Measurements from ENCODE around the gene FBXW9.

The FBXW9 gene

GRCh38 chr19:12720296-12720695, 23.9 kb upstream of the FBXW9 start:
- no peaks in the 10 kb centered on the region for H3K9me3 ChIP-seq (ENCODE audit: control insufficient read depth, insufficient read depth, low read depth, low read length)
- H3K36me3 ChIP-seq (ENCODE audit: control insufficient read depth in 2 of 2, insufficient read depth in 1 of 2, low read length in 2 of 2): peaks cover 28 to 53% of the 10 kb centered on the region in 2 experiments
- CTCF ChIA-PET: interaction anchor here (0.6 to 1.4 kb wide), 8 partner anchors 28 to 78 kb away, joined by 3 to 5 read pairs (median 4); no protein-coding TSS in a partner anchor
- no peak for TF ChIP-seq ZNF664 (tag by site-specific recombination; IDR thresholded peaks at IDR 0.05)
- peak; percentile 92 for TF ChIP-seq ZNF121 (tag by site-specific recombination; IDR thresholded peaks at IDR 0.05)
- TF ChIP-seq IKZF3 (tag by site-specific recombination; IDR thresholded peaks at IDR 0.05): no peak
- POLR2A ChIA-PET: interaction anchor here (0.5 to 5.1 kb wide), 2 partner anchors 11 to 15 kb away, joined by 5 to 89 read pairs; partner anchors contain the start of genes GET3 and TRIR
- H3K4me1 ChIP-seq (ENCODE audit: control insufficient read depth, insufficient read depth, low read length): no peaks in the 10 kb centered on the region
- H3K4me3 ChIP-seq (ENCODE audit: low read depth, low read length): peak overlapping the region; percentile 79
- peak overlapping the region; percentile 97 for H3K27ac ChIP-seq (ENCODE audit: extremely low read depth, low read depth, low read length)

- Histone ChIP-seq H3K36me3 (ENCODE audit: control insufficient read depth in 2 of 2, insufficient read depth in 1 of 2, low read length in 2 of 2) (peaks cover 49 to 93% of the 10 kb centered on the region in 2 experiments), H3K4me1 (ENCODE audit: control insufficient read depth, insufficient read depth, low read length) (no peaks in the 10 kb centered on the region), H3K27ac (ENCODE audit: extremely low read depth, low read depth, low read length) (no peak overlapping the region), H3K9me3 (ENCODE audit: control insufficient read depth, insufficient read depth, low read depth, low read length) (no peaks in the 10 kb centered on the region), H3K4me3 (ENCODE audit: low read depth, low read length) (no peak overlapping the region)
- ChIA-PET POLR2A (no interaction called here), CTCF (interaction anchor here (0.8 to 3.4 kb wide), 7 partner anchors 18 to 84 kb away, joined by 3 to 15 read pairs (median 5); no protein-coding TSS in a partner anchor)
- peak; percentile 93 for TF ChIP-seq ZNF121 (tag by site-specific recombination; IDR thresholded peaks at IDR 0.05)
- no peak for TF ChIP-seq ZNF391 (tag by site-specific recombination; IDR thresholded peaks at IDR 0.05; ENCODE audit: borderline replicate concordance, low read depth)
- no peak for TF ChIP-seq ZNF433 (tag by site-specific recombination; IDR thresholded peaks at IDR 0.05; ENCODE audit: low read depth)
- TF ChIP-seq ZNF529 (tag by site-specific recombination; IDR thresholded peaks at IDR 0.05; ENCODE audit: insufficient replicate concordance): no peak
Observed at GRCh38 chr19:12715929-12716328, 19.5 kb upstream of the FBXW9 start.

- CTCF ChIA-PET: interaction anchor here (0.6 to 3.4 kb wide), 4 partner anchors 43 to 131 kb away, joined by 3 to 15 read pairs (median 4); no protein-coding TSS in a partner anchor
- POLR2A ChIA-PET: no interaction called here
Observed at GRCh38 chr19:12715102-12715501, 18.7 kb upstream of the FBXW9 start.

More at GRCh38 chr19:12715102-12715501, 18.7 kb upstream of the FBXW9 start:
- H3K4me3 ChIP-seq (ENCODE audit: low read depth, low read length): no peak overlapping the region
- no peaks in the 10 kb centered on the region for H3K9me3 ChIP-seq (ENCODE audit: control insufficient read depth, insufficient read depth, low read depth, low read length)
- H3K27ac ChIP-seq (ENCODE audit: extremely low read depth, low read depth, low read length): no peak overlapping the region
- peaks cover 53 to 94% of the 10 kb centered on the region in 2 experiments for H3K36me3 ChIP-seq (ENCODE audit: control insufficient read depth in 2 of 2, insufficient read depth in 1 of 2, low read length in 2 of 2)
- H3K4me1 ChIP-seq (ENCODE audit: control insufficient read depth, insufficient read depth, low read length): no peaks in the 10 kb centered on the region
- TF ChIP-seq ZNF423 (tag by site-specific recombination; IDR thresholded peaks at IDR 0.05) (no peak), ZNF791 (tag by site-specific recombination; IDR thresholded peaks at IDR 0.05) (no peak), TCF7L2 (IDR thresholded peaks at IDR 0.05; ENCODE audit: borderline replicate concordance, low read depth, low read length) (no peak), ZNF433 (tag by site-specific recombination; IDR thresholded peaks at IDR 0.05; ENCODE audit: low read depth) (no peak), ZNF175 (tag by site-specific recombination; IDR thresholded peaks at IDR 0.05) (no peak), KLF7 (tag by site-specific recombination; IDR thresholded peaks at IDR 0.05; ENCODE audit: borderline replicate concordance) (no peak), BCL6B (tag by site-specific recombination; IDR thresholded peaks at IDR 0.05) (no peak), GFI1B (tag by site-specific recombination; IDR thresholded peaks at IDR 0.05) (no peak), ZBTB10 (tag by site-specific recombination; IDR thresholded peaks at IDR 0.05) (no peak), SP7 (tag by site-specific recombination; IDR thresholded peaks at IDR 0.05) (no peak), ZNF146 (tag by site-specific recombination; IDR thresholded peaks at IDR 0.05) (no peak), ZNF645 (tag by site-specific recombination; IDR thresholded peaks at IDR 0.05) (no peak)
